ENCODE data around the gene STUM.

DNA sequence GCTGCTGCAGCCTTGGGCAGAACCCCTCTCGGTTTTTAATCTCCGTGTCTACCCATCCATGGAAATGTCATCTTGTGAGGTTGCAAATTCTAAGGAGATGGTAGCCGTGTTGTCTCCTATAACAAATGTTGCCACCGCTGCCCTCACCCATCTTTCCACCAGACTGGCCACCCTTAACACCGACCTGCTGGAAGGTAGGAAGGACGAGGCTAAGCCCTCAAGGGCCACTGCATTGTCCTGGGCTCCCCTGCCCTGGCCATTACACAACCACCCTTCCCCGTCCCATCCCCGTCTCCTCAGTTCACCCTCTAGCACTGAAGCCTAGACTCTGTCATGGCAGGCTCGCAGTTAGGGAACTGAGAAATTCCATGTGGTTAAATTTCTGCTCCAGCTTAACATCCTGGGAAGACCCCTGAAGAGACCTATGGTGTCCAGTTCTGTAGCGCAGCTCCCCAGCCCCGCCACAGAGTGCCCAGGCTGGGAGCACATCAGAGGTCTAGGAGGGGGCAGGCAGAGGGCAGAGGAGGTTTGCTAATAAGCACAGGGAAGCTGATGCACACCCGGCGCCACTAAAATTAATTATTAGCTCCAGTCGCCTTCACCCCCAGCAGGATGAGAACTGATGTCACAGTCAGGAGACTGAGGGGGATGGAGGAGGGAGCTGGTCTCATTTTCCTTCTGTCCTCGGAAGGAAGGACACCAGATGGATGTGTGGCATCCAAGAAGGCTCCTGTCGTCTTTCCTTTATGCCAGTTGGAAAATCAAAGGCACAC, 38.3 kb downstream of the STUM start:
- no peak for TF ChIP-seq NFIC (IDR thresholded peaks at IDR 0.05; ENCODE audit: low read depth, low read length)
- TF ChIP-seq, protein P1, sequence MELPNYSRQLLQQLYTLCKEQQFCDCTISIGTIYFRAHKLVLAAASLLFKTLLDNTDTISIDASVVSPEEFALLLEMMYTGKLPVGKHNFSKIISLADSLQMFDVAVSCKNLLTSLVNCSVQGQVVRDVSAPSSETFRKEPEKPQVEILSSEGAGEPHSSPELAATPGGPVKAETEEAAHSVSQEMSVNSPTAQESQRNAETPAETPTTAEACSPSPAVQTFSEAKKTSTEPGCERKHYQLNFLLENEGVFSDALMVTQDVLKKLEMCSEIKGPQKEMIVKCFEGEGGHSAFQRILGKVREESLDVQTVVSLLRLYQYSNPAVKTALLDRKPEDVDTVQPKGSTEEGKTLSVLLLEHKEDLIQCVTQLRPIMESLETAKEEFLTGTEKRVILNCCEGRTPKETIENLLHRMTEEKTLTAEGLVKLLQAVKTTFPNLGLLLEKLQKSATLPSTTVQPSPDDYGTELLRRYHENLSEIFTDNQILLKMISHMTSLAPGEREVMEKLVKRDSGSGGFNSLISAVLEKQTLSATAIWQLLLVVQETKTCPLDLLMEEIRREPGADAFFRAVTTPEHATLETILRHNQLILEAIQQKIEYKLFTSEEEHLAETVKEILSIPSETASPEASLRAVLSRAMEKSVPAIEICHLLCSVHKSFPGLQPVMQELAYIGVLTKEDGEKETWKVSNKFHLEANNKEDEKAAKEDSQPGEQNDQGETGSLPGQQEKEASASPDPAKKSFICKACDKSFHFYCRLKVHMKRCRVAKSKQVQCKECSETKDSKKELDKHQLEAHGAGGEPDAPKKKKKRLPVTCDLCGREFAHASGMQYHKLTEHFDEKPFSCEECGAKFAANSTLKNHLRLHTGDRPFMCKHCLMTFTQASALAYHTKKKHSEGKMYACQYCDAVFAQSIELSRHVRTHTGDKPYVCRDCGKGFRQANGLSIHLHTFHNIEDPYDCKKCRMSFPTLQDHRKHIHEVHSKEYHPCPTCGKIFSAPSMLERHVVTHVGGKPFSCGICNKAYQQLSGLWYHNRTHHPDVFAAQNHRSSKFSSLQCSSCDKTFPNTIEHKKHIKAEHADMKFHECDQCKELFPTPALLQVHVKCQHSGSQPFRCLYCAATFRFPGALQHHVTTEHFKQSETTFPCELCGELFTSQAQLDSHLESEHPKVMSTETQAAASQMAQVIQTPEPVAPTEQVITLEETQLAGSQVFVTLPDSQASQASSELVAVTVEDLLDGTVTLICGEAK (IDR thresholded peaks at IDR 0.05; ENCODE audit: borderline replicate concordance), result no peak
- TF ChIP-seq, protein P2, sequence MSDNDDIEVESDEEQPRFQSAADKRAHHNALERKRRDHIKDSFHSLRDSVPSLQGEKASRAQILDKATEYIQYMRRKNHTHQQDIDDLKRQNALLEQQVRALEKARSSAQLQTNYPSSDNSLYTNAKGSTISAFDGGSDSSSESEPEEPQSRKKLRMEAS (IDR thresholded peaks at IDR 0.05; ENCODE audit: low read depth, low read length), result no peak
- TF ChIP-seq NFYB (IDR thresholded peaks at IDR 0.05; ENCODE audit: insufficient read depth, low read depth, low read length), result no peak
- TF ChIP-seq, protein P3, sequence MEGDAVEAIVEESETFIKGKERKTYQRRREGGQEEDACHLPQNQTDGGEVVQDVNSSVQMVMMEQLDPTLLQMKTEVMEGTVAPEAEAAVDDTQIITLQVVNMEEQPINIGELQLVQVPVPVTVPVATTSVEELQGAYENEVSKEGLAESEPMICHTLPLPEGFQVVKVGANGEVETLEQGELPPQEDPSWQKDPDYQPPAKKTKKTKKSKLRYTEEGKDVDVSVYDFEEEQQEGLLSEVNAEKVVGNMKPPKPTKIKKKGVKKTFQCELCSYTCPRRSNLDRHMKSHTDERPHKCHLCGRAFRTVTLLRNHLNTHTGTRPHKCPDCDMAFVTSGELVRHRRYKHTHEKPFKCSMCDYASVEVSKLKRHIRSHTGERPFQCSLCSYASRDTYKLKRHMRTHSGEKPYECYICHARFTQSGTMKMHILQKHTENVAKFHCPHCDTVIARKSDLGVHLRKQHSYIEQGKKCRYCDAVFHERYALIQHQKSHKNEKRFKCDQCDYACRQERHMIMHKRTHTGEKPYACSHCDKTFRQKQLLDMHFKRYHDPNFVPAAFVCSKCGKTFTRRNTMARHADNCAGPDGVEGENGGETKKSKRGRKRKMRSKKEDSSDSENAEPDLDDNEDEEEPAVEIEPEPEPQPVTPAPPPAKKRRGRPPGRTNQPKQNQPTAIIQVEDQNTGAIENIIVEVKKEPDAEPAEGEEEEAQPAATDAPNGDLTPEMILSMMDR (IDR thresholded peaks at IDR 0.05 in 2 of 3, conservative IDR thresholded peaks at IDR 0.05 in 1 of 3; ENCODE audit: control insufficient read depth in 2 of 3, extremely low read depth in 1 of 3, insufficient read depth in 1 of 3, low read depth in 3 of 3, low read length in 3 of 3), result no peak
- TF ChIP-seq, protein P4, sequence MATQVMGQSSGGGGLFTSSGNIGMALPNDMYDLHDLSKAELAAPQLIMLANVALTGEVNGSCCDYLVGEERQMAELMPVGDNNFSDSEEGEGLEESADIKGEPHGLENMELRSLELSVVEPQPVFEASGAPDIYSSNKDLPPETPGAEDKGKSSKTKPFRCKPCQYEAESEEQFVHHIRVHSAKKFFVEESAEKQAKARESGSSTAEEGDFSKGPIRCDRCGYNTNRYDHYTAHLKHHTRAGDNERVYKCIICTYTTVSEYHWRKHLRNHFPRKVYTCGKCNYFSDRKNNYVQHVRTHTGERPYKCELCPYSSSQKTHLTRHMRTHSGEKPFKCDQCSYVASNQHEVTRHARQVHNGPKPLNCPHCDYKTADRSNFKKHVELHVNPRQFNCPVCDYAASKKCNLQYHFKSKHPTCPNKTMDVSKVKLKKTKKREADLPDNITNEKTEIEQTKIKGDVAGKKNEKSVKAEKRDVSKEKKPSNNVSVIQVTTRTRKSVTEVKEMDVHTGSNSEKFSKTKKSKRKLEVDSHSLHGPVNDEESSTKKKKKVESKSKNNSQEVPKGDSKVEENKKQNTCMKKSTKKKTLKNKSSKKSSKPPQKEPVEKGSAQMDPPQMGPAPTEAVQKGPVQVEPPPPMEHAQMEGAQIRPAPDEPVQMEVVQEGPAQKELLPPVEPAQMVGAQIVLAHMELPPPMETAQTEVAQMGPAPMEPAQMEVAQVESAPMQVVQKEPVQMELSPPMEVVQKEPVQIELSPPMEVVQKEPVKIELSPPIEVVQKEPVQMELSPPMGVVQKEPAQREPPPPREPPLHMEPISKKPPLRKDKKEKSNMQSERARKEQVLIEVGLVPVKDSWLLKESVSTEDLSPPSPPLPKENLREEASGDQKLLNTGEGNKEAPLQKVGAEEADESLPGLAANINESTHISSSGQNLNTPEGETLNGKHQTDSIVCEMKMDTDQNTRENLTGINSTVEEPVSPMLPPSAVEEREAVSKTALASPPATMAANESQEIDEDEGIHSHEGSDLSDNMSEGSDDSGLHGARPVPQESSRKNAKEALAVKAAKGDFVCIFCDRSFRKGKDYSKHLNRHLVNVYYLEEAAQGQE (IDR thresholded peaks at IDR 0.05; ENCODE audit: low read depth, low read length), result no peak
- no peak for TF ChIP-seq KDM1A (IDR thresholded peaks at IDR 0.05; ENCODE audit: borderline replicate concordance)
- no peak for TF ChIP-seq RAD21 (IDR thresholded peaks at IDR 0.05; ENCODE audit: insufficient read depth, low read depth, low read length)
- no peak for TF ChIP-seq CREB1 (IDR thresholded peaks at IDR 0.05; ENCODE audit: low read depth)
- TF ChIP-seq, protein P5, sequence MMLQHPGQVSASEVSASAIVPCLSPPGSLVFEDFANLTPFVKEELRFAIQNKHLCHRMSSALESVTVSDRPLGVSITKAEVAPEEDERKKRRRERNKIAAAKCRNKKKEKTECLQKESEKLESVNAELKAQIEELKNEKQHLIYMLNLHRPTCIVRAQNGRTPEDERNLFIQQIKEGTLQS (IDR thresholded peaks at IDR 0.05; ENCODE audit: borderline replicate concordance, extremely low read depth, low read depth, low read length), result no peak
- no peak for TF ChIP-seq MEF2B (IDR thresholded peaks at IDR 0.05; ENCODE audit: partially characterized antibody, poor library complexity, severe bottlenecking)
- no peak for TF ChIP-seq RFX5 (IDR thresholded peaks at IDR 0.05; ENCODE audit: low read depth, low read length)
